CD14-positive monocyte (primary cell): ENCODE data around the gene FBXL17. TPM values are rescaled to one million over a fixed set of nuclear protein-coding genes. Genes with fewer than 3 reads are reported as not detected.

Source experiments
- DNase-seq, 3 donors: peaks; one replicate each; pipeline ENCODE4 v3.0.0-alpha.2; 2011 to 2022
- H2AFZ ChIP-seq: 2 replicates; pipeline ENCODE4 v1.6.0; 2012; ENCODE audit warnings: mild to moderate bottlenecking, low read depth, low read length, inconsistent platforms; ENCODE audit not compliant: insufficient read depth, poor library complexity, severe bottlenecking
- H3K27ac ChIP-seq, 2 donors: 1 replicate in 1 of 2; 2 replicates in 1 of 2; pipeline ENCODE4 v1.5.1; 2012 to 2013; ENCODE audit warnings: low read length in 2 of 2, control low read depth in 1 of 2, inconsistent platforms in 1 of 2, low read depth in 1 of 2, mild to moderate bottlenecking in 1 of 2
- H3K27me3 ChIP-seq, 2 donors: one replicate each; pipeline versions ENCODE4 v1.6.0 to v1.6.1; 2011 to 2013; ENCODE audit warnings: low read length in 2 of 2; ENCODE audit not compliant: control insufficient read depth in 2 of 2, insufficient read depth in 2 of 2
- H3K36me3 ChIP-seq, 2 donors: replicated peaks in 1 of 2; 1 replicate in 1 of 2; 2 replicates in 1 of 2; pipeline versions ENCODE4 v1.5.1 to v1.6.1; 2012 to 2013; ENCODE audit warnings: low read length in 2 of 2, control low read depth in 1 of 2, inconsistent platforms in 1 of 2, mild to moderate bottlenecking in 1 of 2; ENCODE audit not compliant: insufficient read depth in 2 of 2, control insufficient read depth in 1 of 2
- H3K4me1 ChIP-seq, 2 donors: 1 replicate in 1 of 2; 2 replicates in 1 of 2; pipeline versions ENCODE4 v1.5.1 to v1.6.1; 2012 to 2013; ENCODE audit warnings: low read length in 2 of 2, control low read depth in 1 of 2, inconsistent platforms in 1 of 2, mild to moderate bottlenecking in 1 of 2, moderate library complexity in 1 of 2; ENCODE audit not compliant: insufficient read depth in 2 of 2, control insufficient read depth in 1 of 2
- H3K4me2 ChIP-seq: replicated peaks from 2 replicates; pipeline ENCODE3; 2012; ENCODE audit warnings: low read length, moderate library complexity, mild to moderate bottlenecking; ENCODE audit not compliant: poor library complexity, severe bottlenecking; ENCODE audit errors: extremely low read depth
- H3K4me3 ChIP-seq, 3 experiments: fragments of 200-600 bp in 1 of 3; sonication (generic) in 1 of 3; replicated peaks in 1 of 3; 1 replicate in 2 of 3; 2 replicates in 1 of 3; pipeline ENCODE4 v1.5.1; 2011 to 2013; ENCODE audit warnings: low read length in 3 of 3, mild to moderate bottlenecking in 3 of 3, control low read depth in 2 of 3, low read depth in 2 of 3, inconsistent platforms in 1 of 3, moderate library complexity in 1 of 3
- H3K79me2 ChIP-seq: 2 replicates; pipeline ENCODE4 v1.6.0; 2012; ENCODE audit warnings: mild to moderate bottlenecking, control low read depth, inconsistent platforms, low read length, moderate library complexity; ENCODE audit not compliant: insufficient read depth
- H3K9ac ChIP-seq: 2 replicates; pipeline ENCODE4 v1.6.0; 2017; ENCODE audit warnings: low read length, mild to moderate bottlenecking; ENCODE audit not compliant: insufficient read depth, poor library complexity, severe bottlenecking
- H3K9me3 ChIP-seq, 2 donors: replicated peaks in 1 of 2; 1 replicate in 1 of 2; 2 replicates in 1 of 2; pipeline versions ENCODE4 v1.5.1 to v1.6.1; 2012 to 2013; ENCODE audit warnings: low read length in 2 of 2, control low read depth in 1 of 2; ENCODE audit not compliant: control insufficient read depth in 1 of 2, insufficient read depth in 1 of 2
- H4K20me1 ChIP-seq: 2 replicates; pipeline ENCODE4 v1.6.0; 2012; ENCODE audit warnings: mild to moderate bottlenecking, low read length, control low read depth, moderate library complexity; ENCODE audit not compliant: insufficient read depth
- H3K27ac Mint-ChIP-seq, 7 donors: one replicate each; pipeline ENCODE4 v1.8.0; 2020; ENCODE audit warnings: mild to moderate bottlenecking in 7 of 7, mixed read lengths in 7 of 7, moderate library complexity in 6 of 7, inconsistent platforms in 2 of 7
- H3K27me3 Mint-ChIP-seq, 3 donors: one replicate each; pipeline ENCODE4 v1.8.0; 2021 to 2022; ENCODE audit warnings: low read depth in 3 of 3, mild to moderate bottlenecking in 3 of 3, mixed read lengths in 3 of 3, moderate library complexity in 3 of 3, inconsistent platforms in 1 of 3
- H3K36me3 Mint-ChIP-seq, 2 donors: one replicate each; pipeline ENCODE4 v1.8.0; 2020; ENCODE audit warnings: mixed read lengths in 2 of 2, inconsistent platforms in 1 of 2, mild to moderate bottlenecking in 1 of 2
- H3K4me1 Mint-ChIP-seq: one replicate; pipeline ENCODE4 v1.8.0; 2020; ENCODE audit warnings: mild to moderate bottlenecking, mixed read lengths
- H3K4me3 Mint-ChIP-seq, 2 donors: one replicate each; pipeline ENCODE4 v1.8.0; 2020; ENCODE audit warnings: mild to moderate bottlenecking in 2 of 2, mixed read lengths in 2 of 2, moderate library complexity in 1 of 2
- H3K9me3 Mint-ChIP-seq, 7 donors: one replicate each; pipeline ENCODE4 v1.8.0; 2020 to 2022; ENCODE audit warnings: mixed read lengths in 7 of 7, mild to moderate bottlenecking in 6 of 7, moderate library complexity in 6 of 7, inconsistent platforms in 2 of 7
- whole genome bisulfite sequencing: methylation state at CpG from one replicate; pipeline ENCODE4 v1.1.5; 2013; ENCODE audit warnings: missing lambda C conversion rate; ENCODE audit not compliant: insufficient coverage; 5-methylcytosine and 5-hydroxymethylcytosine counted together
- intact Hi-C, 2 donors: fragments of 100-400 bp; cut with micrococcal nuclease; formaldehyde crosslinking; loops; one replicate each; pipeline versions ENCODE4 v1.15.0 to v1.15.1; 2023
- polyA plus RNA-seq, 3 donors: library from polyadenylated mRNA; depleted of rRNA in 1 of 3; unstranded in 2 of 3; stranded (reverse) in 1 of 3; fragments of 300-500 nt in 2 of 3; fragments of >200 nt in 1 of 3; fragmentation: Illumina TruSeq in 2 of 3; gene quantifications; 1 replicate in 2 of 3; 2 replicates in 1 of 3; pipeline ENCODE4 v1.2.3, GENCODE V29; 2012 to 2021
- TF ChIP-seq, protein P1 (sequence below): fragments of 200-600 bp; IDR thresholded peaks from one replicate; pipeline ENCODE4 v1.8.0; 2022; ENCODE audit warnings: antibody characterized with exemption, mild to moderate bottlenecking

The FBXL17 gene
- polyA plus RNA-seq, 3 donors, result 1.5 to 6.6 (median 2.0) TPM

- intact Hi-C loops, result no loop called here
- H3K27ac Mint-ChIP-seq, result peak overlapping the region in 1 of 7 donors; percentile 26
- Histone ChIP-seq H4K20me1 (no peaks in the 10 kb centered on the region), H3K4me1 (peaks cover 7 to 9% of the 10 kb centered on the region in 2 donors), H3K4me3 (no peak overlapping the region), H3K79me2 (no peaks in the 10 kb centered on the region), H3K36me3 (no peaks in the 10 kb centered on the region), H2AFZ (no peak overlapping the region), H3K9me3 (no peaks in the 10 kb centered on the region), H3K9ac (no peak overlapping the region), H3K4me2 (peak overlapping the region; percentile 17), H3K27ac (no peak overlapping the region), H3K27me3 (no peaks in the 10 kb centered on the region)
- no peak overlapping the region for H3K4me3 Mint-ChIP-seq
- H3K9me3 Mint-ChIP-seq, result peaks cover 0 to 3% (median 0%) of the 10 kb centered on the region in 7 donors
- H3K27me3 Mint-ChIP-seq, result peaks cover 0 to 3% (median 0%) of the 10 kb centered on the region in 3 donors
- peaks cover 6 to 7% of the 10 kb centered on the region in 2 donors for H3K36me3 Mint-ChIP-seq
- H3K4me1 Mint-ChIP-seq, result peaks cover 15% of the 10 kb centered on the region
- WGBS, result no CpG with 5 or more reads among the region's 4 CpGs
- peak; percentile 9 to 38 (median 21) for DNase-seq
- TF ChIP-seq, protein P1, sequence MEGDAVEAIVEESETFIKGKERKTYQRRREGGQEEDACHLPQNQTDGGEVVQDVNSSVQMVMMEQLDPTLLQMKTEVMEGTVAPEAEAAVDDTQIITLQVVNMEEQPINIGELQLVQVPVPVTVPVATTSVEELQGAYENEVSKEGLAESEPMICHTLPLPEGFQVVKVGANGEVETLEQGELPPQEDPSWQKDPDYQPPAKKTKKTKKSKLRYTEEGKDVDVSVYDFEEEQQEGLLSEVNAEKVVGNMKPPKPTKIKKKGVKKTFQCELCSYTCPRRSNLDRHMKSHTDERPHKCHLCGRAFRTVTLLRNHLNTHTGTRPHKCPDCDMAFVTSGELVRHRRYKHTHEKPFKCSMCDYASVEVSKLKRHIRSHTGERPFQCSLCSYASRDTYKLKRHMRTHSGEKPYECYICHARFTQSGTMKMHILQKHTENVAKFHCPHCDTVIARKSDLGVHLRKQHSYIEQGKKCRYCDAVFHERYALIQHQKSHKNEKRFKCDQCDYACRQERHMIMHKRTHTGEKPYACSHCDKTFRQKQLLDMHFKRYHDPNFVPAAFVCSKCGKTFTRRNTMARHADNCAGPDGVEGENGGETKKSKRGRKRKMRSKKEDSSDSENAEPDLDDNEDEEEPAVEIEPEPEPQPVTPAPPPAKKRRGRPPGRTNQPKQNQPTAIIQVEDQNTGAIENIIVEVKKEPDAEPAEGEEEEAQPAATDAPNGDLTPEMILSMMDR, result no peak
These were observed 488.3 kb downstream of the FBXL17 start for GRCh38 chr5:107893642-107894041.

- H3K27me3 ChIP-seq, result no peaks in the 10 kb centered on the region
- no peak for DNase-seq
- H3K27ac ChIP-seq, result no peak overlapping the region
- H3K9ac ChIP-seq, result no peak overlapping the region
- 90% methylated on average over 2 of the region's 3 CpGs for WGBS
- H3K9me3 ChIP-seq, result no peaks in the 10 kb centered on the region
- H3K27ac Mint-ChIP-seq, result no peak overlapping the region
- no peaks in the 10 kb centered on the region for H3K79me2 ChIP-seq
- intact Hi-C loops, result no loop called here
- no peak overlapping the region for H3K4me2 ChIP-seq
- H3K9me3 Mint-ChIP-seq, result peaks cover 0 to 3% (median 0%) of the 10 kb centered on the region in 7 donors
- no peaks in the 10 kb centered on the region for H3K36me3 ChIP-seq
- H3K4me1 ChIP-seq, result peaks cover 6 to 7% of the 10 kb centered on the region in 2 donors
- no peak overlapping the region for H3K4me3 ChIP-seq
- no peaks in the 10 kb centered on the region for H3K27me3 Mint-ChIP-seq
- H4K20me1 ChIP-seq, result no peaks in the 10 kb centered on the region
- H3K36me3 Mint-ChIP-seq, result peaks cover 4% of the 10 kb centered on the region in 2 donors
- no peak overlapping the region for H2AFZ ChIP-seq
- TF ChIP-seq, protein P1, result no peak
- peaks cover 21% of the 10 kb centered on the region for H3K4me1 Mint-ChIP-seq
- H3K4me3 Mint-ChIP-seq, result no peak overlapping the region
These were observed 492.5 kb downstream of the FBXL17 start for GRCh38 chr5:107889387-107889786.
